IMR-90 (cell line): Measurements from ENCODE around the gene LPAR1. TPM values are rescaled to one million over a fixed set of nuclear protein-coding genes. Genes with fewer than 3 reads are reported as not detected.

Experiments
- ATAC-seq: fragments of 200-7000 bp; cut with Tn5 transposase; 2 replicates; pipeline ENCODE4 v1.9.1; 2020; ENCODE audit warnings: low read depth, mild to moderate bottlenecking, moderate library complexity
- BruUV-seq: library from RNA; stranded (reverse); fragments of 400-500 nt; replicated peaks from 2 replicates; lab custom pipeline; 2021; lab: Mats Ljungman, UMichigan
- CTCF ChIA-PET: fragments of 300-600 bp; formaldehyde crosslinking; extraction: SDS; loops from one replicate; lab custom pipeline; 2021; ENCODE audit warnings: antibody characterized with exemption; lab: Yijun Ruan, JAX
- POLR2A ChIA-PET: fragments of 300-600 bp; sonication (Branson Sonifier 250); formaldehyde crosslinking; loops from one replicate; lab custom pipeline; 2022; ENCODE audit warnings: antibody characterized with exemption; ENCODE audit not compliant: unreplicated experiment; lab: Charles Lee
- DNase-seq: peaks from one replicate; pipeline ENCODE4 v3.0.0; 2013
- H2AFZ ChIP-seq: replicated peaks from 2 replicates; pipeline ENCODE3; 2013; ENCODE audit warnings: low read length, mild to moderate bottlenecking; ENCODE audit not compliant: poor library complexity
- H2AK5ac ChIP-seq: 2 replicates; pipeline ENCODE4 v1.6.1; 2013; ENCODE audit warnings: low read depth, low read length, inconsistent platforms
- H2AK9ac ChIP-seq: replicated peaks from 2 replicates; pipeline ENCODE3; 2013; ENCODE audit warnings: mild to moderate bottlenecking, low read depth, low read length, moderate library complexity; ENCODE audit not compliant: poor library complexity
- H2BK120ac ChIP-seq: 2 replicates; pipeline ENCODE4 v1.6.1; 2013; ENCODE audit warnings: low read depth, low read length, inconsistent platforms
- H2BK15ac ChIP-seq: 3 replicates; pipeline ENCODE4 v1.6.1; 2013; ENCODE audit warnings: low read depth, low read length, inconsistent platforms
- H2BK20ac ChIP-seq: 2 replicates; pipeline ENCODE4 v1.6.1; 2013; ENCODE audit warnings: low read depth, mild to moderate bottlenecking, inconsistent platforms, low read length, moderate library complexity
- H2BK5ac ChIP-seq: 2 replicates; pipeline ENCODE4 v1.6.1; 2013; ENCODE audit warnings: mild to moderate bottlenecking, low read depth, low read length, inconsistent platforms; ENCODE audit not compliant: poor library complexity, severe bottlenecking
- H3K14ac ChIP-seq: replicated peaks from 2 replicates; pipeline ENCODE4 v1.6.1; 2013; ENCODE audit warnings: low read depth, low read length, inconsistent platforms
- H3K18ac ChIP-seq: 2 replicates; pipeline ENCODE4 v1.6.1; 2013; ENCODE audit warnings: low read depth, low read length, control low read depth
- H3K23ac ChIP-seq: 2 replicates; pipeline ENCODE4 v1.6.1; 2013; ENCODE audit warnings: low read depth, low read length, inconsistent platforms
- H3K27ac ChIP-seq: 2 replicates; pipeline ENCODE4 v1.5.1; 2013; ENCODE audit warnings: mild to moderate bottlenecking, control low read depth, low read length; ENCODE audit not compliant: insufficient read depth
- H3K27me3 ChIP-seq: 2 replicates; pipeline ENCODE4 v1.6.1; 2013; ENCODE audit warnings: low read length; ENCODE audit not compliant: control insufficient read depth, insufficient read depth
- H3K36me3 ChIP-seq: 2 replicates; pipeline ENCODE4 v1.6.1; 2013; ENCODE audit warnings: low read length, mixed read lengths; ENCODE audit not compliant: control insufficient read depth, insufficient read depth
- H3K4ac ChIP-seq: 2 replicates; pipeline ENCODE4 v1.6.1; 2013; ENCODE audit warnings: low read depth, low read length, inconsistent platforms
- H3K4me1 ChIP-seq: 2 replicates; pipeline ENCODE4 v1.6.1; 2013; ENCODE audit warnings: low read length, mixed read lengths; ENCODE audit not compliant: control insufficient read depth, insufficient read depth
- H3K4me2 ChIP-seq: 2 replicates; pipeline ENCODE4 v1.6.1; 2013; ENCODE audit warnings: low read depth, mild to moderate bottlenecking, control low read depth, low read length, moderate library complexity
- H3K4me3 ChIP-seq: 2 replicates; pipeline ENCODE4 v1.5.1; 2013; ENCODE audit warnings: low read depth, mild to moderate bottlenecking, control low read depth, low read length, moderate library complexity; ENCODE audit not compliant: insufficient read depth
- H3K56ac ChIP-seq: 2 replicates; pipeline ENCODE4 v1.6.1; 2013; ENCODE audit warnings: low read length, inconsistent platforms; ENCODE audit not compliant: insufficient read depth; ENCODE audit errors: extremely low read depth
- H3K79me1 ChIP-seq, 2 experiments: 2 replicates each; pipeline ENCODE4 v1.6.1; 2013; ENCODE audit warnings: low read length in 2 of 2, inconsistent platforms in 1 of 2, low read depth in 1 of 2
- H3K9ac ChIP-seq: 2 replicates; pipeline ENCODE4 v1.6.1; 2013; ENCODE audit warnings: low read depth, low read length, control low read depth
- H3K9me1 ChIP-seq: 2 replicates; pipeline ENCODE4 v1.6.1; 2013; ENCODE audit warnings: low read length, inconsistent platforms; ENCODE audit not compliant: insufficient read depth
- H3K9me3 ChIP-seq: 2 replicates; pipeline ENCODE4 v1.6.1; 2013; ENCODE audit warnings: low read length; ENCODE audit not compliant: control insufficient read depth, insufficient read depth
- H4K20me1 ChIP-seq: 2 replicates; pipeline ENCODE4 v1.6.1; 2013; ENCODE audit warnings: low read length, inconsistent platforms; ENCODE audit not compliant: insufficient read depth
- H4K5ac ChIP-seq: 2 replicates; pipeline ENCODE4 v1.6.1; 2013; ENCODE audit warnings: mild to moderate bottlenecking, low read depth, low read length, control low read depth
- H4K8ac ChIP-seq, 2 experiments: 2 replicates each; pipeline ENCODE4 v1.6.1; 2013; ENCODE audit warnings: low read depth in 2 of 2, low read length in 2 of 2, control low read depth in 1 of 2, inconsistent platforms in 1 of 2
- H4K91ac ChIP-seq: 2 replicates; pipeline ENCODE4 v1.6.1; 2013; ENCODE audit warnings: low read depth, low read length, inconsistent platforms; ENCODE audit not compliant: insufficient read depth
- CEBPB ChIP-seq: IDR thresholded peaks from 2 replicates; pipeline ENCODE4 v1.6.1; 2012; ENCODE audit warnings: low read depth, low read length, improper control_type of control experiment
- CHD1 ChIP-seq: IDR thresholded peaks from 2 replicates; pipeline ENCODE4 v1.6.1; 2012; ENCODE audit warnings: low read depth, low read length, improper control_type of control experiment
- FOS ChIP-seq: fragments of 150-350 bp; IDR thresholded peaks from 2 replicates; pipeline ENCODE4 v1.6.1; 2016; ENCODE audit warnings: low read depth, low read length
- MAFK ChIP-seq: IDR thresholded peaks from 2 replicates; pipeline ENCODE4 v1.6.1; 2012; ENCODE audit warnings: low read depth, low read length, improper control_type of control experiment
- RAD21 ChIP-seq: IDR thresholded peaks from 2 replicates; pipeline ENCODE4 v1.6.1; 2012; ENCODE audit warnings: low read length, improper control_type of control experiment
- SMC3 ChIP-seq: fragments of 150-350 bp; IDR thresholded peaks from 2 replicates; pipeline ENCODE4 v1.6.1; 2016; ENCODE audit warnings: low read depth, mild to moderate bottlenecking, antibody characterized with exemption, low read length, moderate library complexity
- WGBS, 2 experiments: methylation state at CpG; one replicate each; pipeline versions ENCODE4 v1.1.5 to v1.1.7; 2013; ENCODE audit warnings: missing lambda C conversion rate in 2 of 2; ENCODE audit not compliant: insufficient read length in 1 of 2; ENCODE audit errors: extremely low coverage in 2 of 2; 5-methylcytosine and 5-hydroxymethylcytosine counted together
- dilution Hi-C: fragments of 300-500 bp; cut with HindIII; formaldehyde crosslinking; loops from one replicate; pipeline ENCODE4 v1.14.3; 2018; ENCODE audit warnings: low sequenced_read_pairs; ENCODE audit not compliant: unreplicated experiment
- in situ Hi-C: fragments of 300-500 bp; cut with MboI; formaldehyde crosslinking; loops from 3 replicates; pipeline ENCODE4 v1.14.3; 2019; ENCODE audit warnings: low sequenced_read_pairs, inconsistent platforms, mixed read lengths
- intact Hi-C: fragments of 100-400 bp; cut with micrococcal nuclease; formaldehyde crosslinking; loops from 2 replicates; pipeline ENCODE4 v1.10.0; 2022
- polyA plus RNA-seq, 3 experiments: library from polyadenylated mRNA; depleted of rRNA; stranded (reverse); fragments of >200 nt; gene quantifications; 2 replicates each; pipeline ENCODE4 v1.2.3, GENCODE V29; 2012; ENCODE audit warnings: low replicate concordance in 1 of 3
- total RNA-seq: library from RNA; depleted of rRNA; stranded (reverse); fragments of >200 nt; gene quantifications from 2 replicates; pipeline ENCODE4 v1.2.3, GENCODE V29; 2012
- TF ChIP-seq, protein P1 (sequence below): conservative IDR thresholded peaks from 2 replicates; pipeline ENCODE4 v1.5.1; 2012; ENCODE audit warnings: mild to moderate bottlenecking, low read depth, low read length, improper control_type of control experiment

Gene LPAR1
- total and polyA plus RNA-seq, 2 of the 4 experiments (the other 2 are of a cell fraction) = 171 to 315 TPM

GRCh38 chr9:111035543-111036428 lies 2.5 kb downstream of the LPAR1 start:
- H2AK9ac ChIP-seq = peak overlapping the region; percentile 18
- dilution Hi-C loops (no loop called here), intact Hi-C loops (loop anchor here (2.0 to 10.0 kb wide), 8 partner anchors 61 to 398 kb away; no protein-coding TSS in a partner anchor), in situ Hi-C loops (loop anchor here (5.0 kb wide), 1 partner anchor 262 kb away; no protein-coding TSS in a partner anchor)
- H2AK5ac ChIP-seq = peak overlapping the region; percentile 76
- H3K9ac ChIP-seq = peak overlapping the region; percentile 99
- TF ChIP-seq FOS (no peak), RAD21 (no peak), MAFK (no peak), CHD1 (no peak), SMC3 (no peak), CEBPB (no peak)
- TF ChIP-seq, protein P1, sequence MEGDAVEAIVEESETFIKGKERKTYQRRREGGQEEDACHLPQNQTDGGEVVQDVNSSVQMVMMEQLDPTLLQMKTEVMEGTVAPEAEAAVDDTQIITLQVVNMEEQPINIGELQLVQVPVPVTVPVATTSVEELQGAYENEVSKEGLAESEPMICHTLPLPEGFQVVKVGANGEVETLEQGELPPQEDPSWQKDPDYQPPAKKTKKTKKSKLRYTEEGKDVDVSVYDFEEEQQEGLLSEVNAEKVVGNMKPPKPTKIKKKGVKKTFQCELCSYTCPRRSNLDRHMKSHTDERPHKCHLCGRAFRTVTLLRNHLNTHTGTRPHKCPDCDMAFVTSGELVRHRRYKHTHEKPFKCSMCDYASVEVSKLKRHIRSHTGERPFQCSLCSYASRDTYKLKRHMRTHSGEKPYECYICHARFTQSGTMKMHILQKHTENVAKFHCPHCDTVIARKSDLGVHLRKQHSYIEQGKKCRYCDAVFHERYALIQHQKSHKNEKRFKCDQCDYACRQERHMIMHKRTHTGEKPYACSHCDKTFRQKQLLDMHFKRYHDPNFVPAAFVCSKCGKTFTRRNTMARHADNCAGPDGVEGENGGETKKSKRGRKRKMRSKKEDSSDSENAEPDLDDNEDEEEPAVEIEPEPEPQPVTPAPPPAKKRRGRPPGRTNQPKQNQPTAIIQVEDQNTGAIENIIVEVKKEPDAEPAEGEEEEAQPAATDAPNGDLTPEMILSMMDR = no peak
- H3K4me3 ChIP-seq = peak overlapping the region; percentile 90
- peak overlapping the region; percentile 93 for H3K4ac ChIP-seq
- WGBS, 2 experiments = no CpG with 5 or more reads among the region's 3 CpGs
- peak overlapping the region; percentile 43 to 94; a peak in 3 of 4 replicates for H4K8ac ChIP-seq
- peak overlapping the region; percentile 99 for H3K56ac ChIP-seq
- no peaks in the 10 kb centered on the region for H3K9me3 ChIP-seq
- CTCF ChIA-PET = interaction anchor here (0.5 to 1.6 kb wide), 10 partner anchors 16 to 428 kb away, joined by 3 to 7 read pairs (median 4); no protein-coding TSS in a partner anchor
- H3K4me1 ChIP-seq = peaks cover 13% of the 10 kb centered on the region
- H3K27me3 ChIP-seq = no peaks in the 10 kb centered on the region
- H3K4me2 ChIP-seq = peak overlapping the region; percentile 94
- POLR2A ChIA-PET = interaction anchor here (0.6 to 1.0 kb wide), 13 partner anchors 87 to 590 kb away, joined by 3 to 10 read pairs (median 4); no protein-coding TSS in a partner anchor
- H3K79me1 ChIP-seq = peaks cover 0 to 32% of the 10 kb centered on the region in 2 experiments; a peak in 2 of 4 replicates
- H2BK5ac ChIP-seq = peak overlapping the region; percentile 94
- TSS peak; percentile 11 for BruUV-seq
- H3K36me3 ChIP-seq = peaks cover 8% of the 10 kb centered on the region
- peak overlapping the region; percentile 55; the same call in 2 of the 3 replicates for H2BK15ac ChIP-seq
- DNase-seq = no peak
- peak overlapping the region; percentile 70 for H2BK20ac ChIP-seq
- H3K27ac ChIP-seq = peak overlapping the region; percentile 97
- H4K91ac ChIP-seq = peak overlapping the region; percentile 93
- ATAC-seq = no peak
- H3K14ac ChIP-seq = peak overlapping the region; percentile 89
- H2AFZ ChIP-seq = no peak overlapping the region
- H3K18ac ChIP-seq = peak overlapping the region; percentile 81
- peak overlapping the region; percentile 84 for H2BK120ac ChIP-seq
- H4K20me1 ChIP-seq = peaks cover 41% of the 10 kb centered on the region
- H3K23ac ChIP-seq = peak overlapping the region; percentile 97
- peaks cover 16% of the 10 kb centered on the region for H3K9me1 ChIP-seq
- peak overlapping the region; percentile 88 for H4K5ac ChIP-seq
